AG09319 (cell line): ENCODE results near the gene RPL9.
A peak's percentile ranks its signal among the peaks of the same experiment; 100 is the strongest.

Source experiments
- DNase-seq: peaks from one replicate; pipeline ENCODE4 v3.0.0-alpha.2; 2010; ENCODE audit warnings: low read depth; ENCODE audit errors: extremely low read depth
- CTCF ChIP-seq: IDR thresholded peaks from 2 replicates; pipeline ENCODE4 v1.5.1; 2011; ENCODE audit warnings: low read depth, mild to moderate bottlenecking, inconsistent platforms, low read length, moderate library complexity

RPL9 gene

GRCh38 chr4:39450618-39451017 lies 8.1 kb downstream of the RPL9 start:
- no peak for DNase-seq
- no peak for TF ChIP-seq CTCF

GRCh38 chr4:39446842-39447573 lies 11.7 kb downstream of the RPL9 start:
- no peak for DNase-seq

GRCh38 chr4:39446483-39446841 lies 12.3 kb downstream of the RPL9 start:
- DNase-seq, result no peak
- no peak for TF ChIP-seq CTCF

More at GRCh38 chr4:39446842-39447573, 11.7 kb downstream of the RPL9 start:
- TF ChIP-seq CTCF, result peak; percentile 29

GRCh38 chr4:39442998-39443397 lies 15.7 kb downstream of the RPL9 start:
- TF ChIP-seq CTCF, result no peak
- DNase-seq, result no peak

GRCh38 chr4:39441593-39441992 lies 17.1 kb downstream of the RPL9 start:
- TF ChIP-seq CTCF, result no peak
- DNase-seq, result no peak

- DNase-seq, result no peak
- TF ChIP-seq CTCF, result no peak
These were observed 22.8 kb downstream of the RPL9 start for GRCh38 chr4:39435659-39436563.

GRCh38 chr4:39433878-39434492 lies 24.7 kb downstream of the RPL9 start:
- DNase-seq, result no peak
- no peak for TF ChIP-seq CTCF
